D341Med (cell line): ENCODE results near the gene LVRN.
A peak's percentile ranks its signal among the peaks of the same experiment; 100 is the strongest.

Source experiments
- DNase-seq: peaks from one replicate; pipeline ENCODE4 v3.0.0; 2012; ENCODE audit warnings: low spot score

The LVRN gene

GRCh38 chr5:115961381-115962238, 665 bp upstream of the LVRN start:
- no peak for DNase-seq

DNA sequence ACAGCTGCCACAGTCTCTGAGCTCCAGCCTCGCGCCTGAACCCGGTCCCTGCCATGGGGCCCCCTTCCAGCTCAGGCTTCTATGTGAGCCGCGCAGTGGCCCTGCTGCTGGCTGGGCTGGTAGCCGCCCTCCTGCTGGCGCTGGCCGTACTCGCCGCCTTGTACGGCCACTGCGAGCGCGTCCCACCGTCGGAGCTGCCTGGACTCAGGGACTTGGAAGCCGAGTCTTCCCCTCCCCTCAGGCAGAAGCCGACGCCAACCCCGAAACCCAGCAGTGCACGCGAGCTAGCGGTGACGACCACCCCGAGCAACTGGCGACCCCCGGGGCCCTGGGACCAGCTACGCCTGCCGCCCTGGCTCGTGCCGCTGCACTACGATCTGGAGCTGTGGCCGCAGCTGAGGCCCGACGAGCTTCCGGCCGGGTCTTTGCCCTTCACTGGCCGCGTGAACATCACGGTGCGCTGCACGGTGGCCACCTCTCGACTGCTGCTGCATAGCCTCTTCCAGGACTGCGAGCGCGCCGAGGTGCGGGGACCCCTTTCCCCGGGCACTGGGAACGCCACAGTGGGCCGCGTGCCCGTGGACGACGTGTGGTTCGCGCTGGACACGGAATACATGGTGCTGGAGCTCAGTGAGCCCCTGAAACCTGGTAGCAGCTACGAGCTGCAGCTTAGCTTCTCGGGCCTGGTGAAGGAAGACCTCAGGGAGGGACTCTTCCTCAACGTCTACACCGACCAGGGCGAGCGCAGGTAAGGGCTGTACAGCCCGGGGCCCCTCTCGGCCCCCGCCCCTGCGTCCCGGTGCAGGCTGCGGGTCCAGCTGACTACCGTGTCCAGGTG, 509 bp downstream of the LVRN start:
- DNase-seq: peak; percentile 37

- no peak for DNase-seq
Measured at GRCh38 chr5:115963566-115963965, 1.3 kb downstream of the LVRN start.

GRCh38 chr5:115968770-115969169, 6.5 kb downstream of the LVRN start:
- no peak for DNase-seq

DNA sequence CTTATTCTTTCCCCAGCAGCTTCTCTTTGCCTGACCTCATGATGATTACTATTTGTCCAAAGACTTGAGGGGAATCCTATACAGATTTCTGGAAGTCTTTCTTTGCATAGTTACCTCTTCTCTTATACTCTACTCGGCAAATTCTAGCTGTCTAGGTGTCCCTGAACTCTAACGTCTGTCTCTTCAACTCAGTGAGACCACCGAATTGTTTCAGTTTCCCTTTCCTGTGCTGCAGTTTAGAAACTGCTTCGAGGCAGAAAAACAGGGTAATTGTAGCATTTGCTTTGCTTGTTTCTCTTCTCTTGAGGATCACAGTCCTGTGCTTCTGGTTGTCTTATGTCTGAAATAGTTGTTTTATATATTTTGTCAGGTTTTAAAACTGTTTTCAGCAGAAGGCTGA, 14.8 kb downstream of the LVRN start:
- no peak for DNase-seq

GRCh38 chr5:115977988-115978387, 15.7 kb downstream of the LVRN start:
- DNase-seq: no peak

GRCh38 chr5:115978779-115979178, 16.5 kb downstream of the LVRN start:
- DNase-seq: no peak

GRCh38 chr5:115979201-115980041, 17.1 kb downstream of the LVRN start:
- DNase-seq: no peak

DNA sequence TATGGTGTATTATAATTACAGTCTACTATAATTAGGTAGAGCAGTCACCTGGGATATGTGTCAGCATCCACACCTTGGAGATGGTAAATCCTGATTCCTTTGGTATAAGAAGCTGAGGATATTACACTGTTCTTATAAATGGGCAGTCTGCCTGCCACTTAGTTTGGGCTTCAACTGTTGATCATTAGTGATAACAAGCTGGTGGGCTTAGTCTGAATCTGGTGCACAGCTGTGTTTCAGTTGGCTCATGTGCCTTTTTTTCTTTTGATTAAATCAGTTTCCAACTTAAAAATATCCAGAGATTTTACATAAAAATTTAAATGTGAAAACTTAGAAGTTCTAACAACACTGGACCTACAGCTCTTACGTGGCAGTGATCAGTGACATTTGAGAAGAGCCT, 21.2 kb downstream of the LVRN start:
- no peak for DNase-seq

- no peak for DNase-seq
Measured at GRCh38 chr5:115985802-115986757, 23.8 kb downstream of the LVRN start.

GRCh38 chr5:115988002-115988401, 25.7 kb downstream of the LVRN start:
- no peak for DNase-seq

GRCh38 chr5:115992848-115993350, 30.6 kb downstream of the LVRN start:
- no peak for DNase-seq

- DNase-seq: no peak
Measured at GRCh38 chr5:115995351-115995750, 33.1 kb downstream of the LVRN start.

DNA sequence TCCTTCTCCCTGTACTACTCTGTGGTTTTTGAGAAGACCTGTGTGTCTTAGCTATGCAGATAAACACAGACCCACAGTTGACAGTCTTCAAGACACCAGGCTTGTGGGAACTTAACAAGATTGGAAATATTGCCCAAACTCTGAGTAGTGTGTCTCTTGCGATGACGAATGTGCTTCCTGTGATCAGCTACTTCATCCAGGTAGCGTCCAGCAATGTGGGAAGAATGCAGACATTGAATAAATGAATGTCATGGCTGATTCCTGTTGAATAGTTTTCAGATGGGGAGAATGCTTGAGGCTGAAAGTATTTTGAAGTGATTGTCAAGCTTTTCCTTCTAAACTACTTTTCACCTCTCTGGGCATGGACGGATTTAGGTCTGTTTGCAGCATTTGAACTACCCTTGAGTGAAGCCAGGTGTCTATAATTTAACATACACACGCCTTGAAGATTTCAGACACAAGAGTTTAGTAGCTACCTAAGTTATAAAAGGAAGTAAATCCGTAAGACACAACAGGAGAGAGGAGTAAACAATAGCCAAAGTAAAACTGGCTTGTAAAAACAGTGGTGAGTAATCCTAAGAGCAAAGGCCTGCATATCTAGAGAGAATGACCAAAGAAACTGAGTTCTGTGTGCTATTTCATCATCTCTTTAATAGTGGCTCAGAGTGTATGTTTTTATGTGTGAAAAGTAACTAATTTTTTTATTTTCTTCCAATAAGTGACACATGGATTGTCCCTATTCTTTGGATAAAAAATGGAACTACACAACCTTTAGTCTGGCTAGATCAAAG, 40.0 kb downstream of the LVRN start:
- no peak for DNase-seq

DNA sequence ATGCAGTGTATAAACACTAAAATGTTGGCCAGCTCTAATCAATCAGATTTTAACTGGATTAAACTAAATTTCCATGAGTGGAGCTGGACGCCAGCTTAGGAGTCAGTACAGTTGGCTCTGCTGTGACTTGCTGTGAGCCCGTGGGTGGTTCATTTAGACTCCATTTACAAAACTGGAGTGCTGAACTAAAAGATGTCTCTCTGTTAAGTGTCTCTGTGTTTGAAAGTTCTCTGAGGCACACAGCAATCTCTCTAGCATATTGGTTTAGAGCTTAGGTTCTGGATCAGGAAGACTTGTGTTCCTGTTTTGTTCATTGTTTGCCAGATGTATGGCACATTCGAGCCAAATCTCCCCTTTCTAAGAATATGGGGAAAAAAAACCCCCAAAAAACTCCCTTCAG, 42.0 kb downstream of the LVRN start:
- DNase-seq: no peak

DNA sequence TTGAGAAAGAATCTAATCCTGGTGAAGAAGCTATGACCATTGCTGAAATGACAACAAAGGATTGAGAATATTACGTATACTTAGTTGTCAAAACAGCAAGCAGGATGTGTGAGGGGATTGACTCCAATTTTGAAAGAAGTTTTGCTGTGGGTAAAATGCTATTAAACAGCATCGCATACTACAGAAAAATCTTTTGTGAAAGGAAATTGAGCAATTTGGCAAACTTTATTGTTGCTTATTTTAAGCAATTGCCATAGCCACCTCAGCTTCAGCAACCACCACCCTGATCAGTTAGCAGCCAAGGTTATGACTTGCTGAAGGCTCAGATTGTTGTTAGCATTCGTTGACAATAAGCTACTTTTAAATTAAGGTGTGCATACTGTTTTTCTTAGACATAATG, 47.5 kb downstream of the LVRN start:
- no peak for DNase-seq

DNA sequence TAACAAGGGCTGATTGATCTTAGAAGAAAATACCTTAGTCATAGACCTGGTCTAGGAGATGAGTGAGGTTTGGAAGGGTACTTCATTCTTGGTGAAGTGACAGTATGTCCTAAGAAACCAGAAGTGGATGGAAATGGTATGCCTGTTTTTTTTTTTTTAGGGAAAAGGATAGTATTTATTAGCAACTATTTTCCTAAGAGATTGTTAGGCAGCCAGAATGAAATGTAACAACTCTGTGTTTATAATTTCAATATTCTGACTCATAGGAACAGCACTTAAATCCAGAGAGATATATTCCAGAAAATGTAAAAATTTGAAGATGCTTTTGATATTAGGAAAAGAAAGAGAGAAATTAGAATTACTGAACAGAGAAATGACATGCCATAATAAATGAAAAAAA, 48.8 kb downstream of the LVRN start:
- no peak for DNase-seq

DNA sequence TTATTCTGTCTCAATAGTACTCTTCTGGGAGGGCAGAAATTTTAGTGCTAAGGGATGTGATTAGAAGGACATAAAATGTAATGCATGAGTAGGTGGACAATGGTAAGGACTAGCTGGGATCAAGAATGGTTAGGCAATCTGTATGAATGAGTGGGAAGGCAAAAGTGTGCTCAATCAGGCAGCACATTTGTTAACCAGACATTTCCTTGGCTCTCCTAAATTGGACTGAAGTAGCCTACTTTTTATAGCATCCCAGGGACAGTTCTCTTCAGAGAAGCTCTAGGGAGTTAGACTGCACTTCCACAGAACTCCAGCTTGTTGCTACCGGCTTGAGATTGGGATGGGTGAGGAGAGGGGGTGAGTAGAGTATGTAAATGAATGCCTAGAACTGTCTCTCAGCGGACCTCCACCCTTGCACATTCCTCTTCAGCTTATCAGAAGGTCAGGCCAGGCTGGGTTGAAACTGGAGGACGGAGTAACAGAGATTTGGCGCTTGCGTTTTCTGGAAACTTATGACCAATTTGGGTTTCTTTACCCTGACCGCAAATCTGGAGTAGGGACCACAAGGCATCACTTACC, 51.0 kb downstream of the LVRN start:
- no peak for DNase-seq

DNA sequence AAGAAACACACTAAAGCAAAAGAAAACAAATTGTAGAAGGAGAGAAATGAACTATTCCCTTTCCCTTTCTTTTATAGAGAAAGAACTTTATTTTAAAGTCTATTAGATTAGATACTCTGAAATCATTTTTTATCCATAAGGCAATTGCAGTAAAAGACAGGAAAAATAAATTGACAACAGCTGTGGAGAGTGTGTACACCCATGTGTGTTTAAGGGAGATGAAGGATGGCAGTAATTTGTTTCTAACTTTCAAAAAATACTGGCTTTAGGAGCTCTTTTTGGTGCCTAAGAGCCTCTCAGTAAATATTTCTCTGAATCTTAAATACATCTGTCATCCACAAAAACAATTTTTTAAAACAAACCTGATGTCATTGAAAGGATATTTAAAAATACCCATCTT, 51.7 kb downstream of the LVRN start:
- DNase-seq: no peak

DNA sequence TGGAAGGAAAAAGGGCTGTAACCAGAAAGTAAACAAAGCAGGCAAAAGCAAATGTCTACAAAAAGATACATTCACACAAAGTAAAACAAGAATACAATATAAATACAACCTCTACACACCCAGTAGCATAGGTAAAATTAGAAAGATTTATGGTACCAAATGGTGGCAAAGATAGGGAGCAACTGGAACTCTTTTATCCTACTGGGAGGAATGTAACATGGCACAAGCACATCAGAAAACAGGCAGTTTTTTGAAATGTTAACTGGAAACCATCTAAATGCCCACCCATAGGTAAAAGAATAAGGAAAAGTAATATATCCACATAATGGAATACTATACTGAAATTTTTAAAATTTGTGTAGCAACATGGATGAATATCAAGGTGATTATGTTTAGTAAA, 61.3 kb downstream of the LVRN start:
- DNase-seq: no peak
